Small intestine (tissue), 7 donors: ENCODE results near the gene SLC17A1. TPM values are rescaled to one million over a fixed set of nuclear protein-coding genes. Genes with fewer than 3 reads are reported as not detected.
"Not testable (repeated sequence)": the region's sequence is repeated elsewhere in the genome, so short reads cannot be mapped to it uniquely, and the experiment has no call there.

Experiments used
- DNase-seq, 2 donors: peaks; one replicate each; pipeline versions ENCODE4 v3.0.0 to v3.0.0-alpha.2; 2013
- FAIRE-seq: peaks from 2 replicates; lab custom pipeline; 2012; peaks lifted over from hg19 to GRCh38; lab: Jason Lieb, UNC
- H3K27ac ChIP-seq, 3 donors: one replicate each; pipeline ENCODE4 v1.5.1; 2013; ENCODE audit warnings: low read length in 2 of 3, mild to moderate bottlenecking in 2 of 3, control low read depth in 1 of 3, inconsistent platforms in 1 of 3, low read depth in 1 of 3, moderate library complexity in 1 of 3
- H3K27me3 ChIP-seq, 3 donors: one replicate each; pipeline ENCODE4 v1.6.1; 2013; ENCODE audit warnings: low read length in 3 of 3, inconsistent platforms in 1 of 3; ENCODE audit not compliant: control insufficient read depth in 3 of 3, insufficient read depth in 3 of 3
- H3K36me3 ChIP-seq, 3 donors: one replicate each; pipeline ENCODE4 v1.6.1; 2013; ENCODE audit warnings: low read length in 3 of 3, inconsistent platforms in 1 of 3, low read depth in 1 of 3, mild to moderate bottlenecking in 1 of 3, moderate library complexity in 1 of 3; ENCODE audit not compliant: control insufficient read depth in 3 of 3, insufficient read depth in 2 of 3
- H3K4me1 ChIP-seq, 3 donors: one replicate each; pipeline ENCODE4 v1.6.1; 2013; ENCODE audit warnings: low read length in 2 of 3, inconsistent platforms in 1 of 3, low read depth in 1 of 3, mild to moderate bottlenecking in 1 of 3, moderate library complexity in 1 of 3; ENCODE audit not compliant: control insufficient read depth in 3 of 3, insufficient read depth in 2 of 3
- H3K4me3 ChIP-seq, 3 donors: one replicate each; pipeline ENCODE4 v1.5.1; 2013; ENCODE audit warnings: low read length in 3 of 3, control low read depth in 1 of 3, inconsistent platforms in 1 of 3, low read depth in 1 of 3, mild to moderate bottlenecking in 1 of 3, moderate library complexity in 1 of 3
- H3K9me3 ChIP-seq, 2 donors: one replicate each; pipeline ENCODE4 v1.6.1; 2013; ENCODE audit warnings: low read depth in 1 of 2, low read length in 1 of 2; ENCODE audit not compliant: control insufficient read depth in 2 of 2, insufficient read depth in 1 of 2
- WGBS, 3 donors: extraction: QIAGEN DNeasy Blood & Tissue Kit; methylation state at CpG; one replicate each; pipeline ENCODE4 v1.1.7; 2013; 5-methylcytosine and 5-hydroxymethylcytosine counted together
- polyA plus RNA-seq, 4 donors: library from polyadenylated mRNA; stranded (reverse) in 3 of 4; unstranded in 1 of 4; fragments of 200-250 nt in 3 of 4; fragments of 120-200 nt in 1 of 4; gene quantifications; one replicate each; pipeline versions ENCODE4 v1.2.1 to v1.2.3, GENCODE V29; 2013
- donor health status: healthy with polysubstance abuse.
- donor health status: control.
- donor health status: control.
- donor health status: Bipolar disorder and iron deficiency.
- donor health status: healthy.

SLC17A1 gene
- polyA plus RNA-seq, 4 donors, result 0.07 TPM; not detected in 3

DNA sequence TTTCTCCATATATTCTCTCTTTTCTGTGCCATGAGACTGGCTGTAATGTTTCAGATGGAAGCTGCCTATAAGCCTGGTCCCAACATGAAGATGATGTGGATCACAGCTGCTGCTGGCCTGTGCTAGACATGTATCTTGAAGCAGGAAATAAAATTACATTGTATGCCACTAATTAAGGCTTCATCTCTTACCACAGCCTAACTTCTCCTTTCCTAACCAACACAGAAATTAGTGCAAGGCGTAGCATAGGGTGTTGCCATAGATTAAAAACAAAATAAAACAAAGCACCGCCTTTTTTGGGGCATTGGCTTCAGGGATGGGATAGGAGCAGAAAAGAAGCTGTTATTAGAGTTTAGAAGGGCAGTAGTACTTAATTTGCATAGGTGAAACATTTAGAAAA is 82.0 kb downstream of the SLC17A1 start:
- H3K4me1 ChIP-seq, result peaks cover 5 to 55% (median 16%) of the 10 kb centered on the region in 3 donors
- DNase-seq (no peak), FAIRE-seq (no peak)
- H3K4me3 ChIP-seq, result no peak overlapping the region
- H3K27me3 ChIP-seq, result no peaks in the 10 kb centered on the region
- peak overlapping the region in 2 of 3 donors; percentile 11 to 65 for H3K27ac ChIP-seq
- no peaks in the 10 kb centered on the region for H3K36me3 ChIP-seq
- H3K9me3 ChIP-seq, result no peaks in the 10 kb centered on the region
- 37 to 44% (median 43%) methylated on average over 2 of the region's 2 CpGs for WGBS, 3 donors

DNA sequence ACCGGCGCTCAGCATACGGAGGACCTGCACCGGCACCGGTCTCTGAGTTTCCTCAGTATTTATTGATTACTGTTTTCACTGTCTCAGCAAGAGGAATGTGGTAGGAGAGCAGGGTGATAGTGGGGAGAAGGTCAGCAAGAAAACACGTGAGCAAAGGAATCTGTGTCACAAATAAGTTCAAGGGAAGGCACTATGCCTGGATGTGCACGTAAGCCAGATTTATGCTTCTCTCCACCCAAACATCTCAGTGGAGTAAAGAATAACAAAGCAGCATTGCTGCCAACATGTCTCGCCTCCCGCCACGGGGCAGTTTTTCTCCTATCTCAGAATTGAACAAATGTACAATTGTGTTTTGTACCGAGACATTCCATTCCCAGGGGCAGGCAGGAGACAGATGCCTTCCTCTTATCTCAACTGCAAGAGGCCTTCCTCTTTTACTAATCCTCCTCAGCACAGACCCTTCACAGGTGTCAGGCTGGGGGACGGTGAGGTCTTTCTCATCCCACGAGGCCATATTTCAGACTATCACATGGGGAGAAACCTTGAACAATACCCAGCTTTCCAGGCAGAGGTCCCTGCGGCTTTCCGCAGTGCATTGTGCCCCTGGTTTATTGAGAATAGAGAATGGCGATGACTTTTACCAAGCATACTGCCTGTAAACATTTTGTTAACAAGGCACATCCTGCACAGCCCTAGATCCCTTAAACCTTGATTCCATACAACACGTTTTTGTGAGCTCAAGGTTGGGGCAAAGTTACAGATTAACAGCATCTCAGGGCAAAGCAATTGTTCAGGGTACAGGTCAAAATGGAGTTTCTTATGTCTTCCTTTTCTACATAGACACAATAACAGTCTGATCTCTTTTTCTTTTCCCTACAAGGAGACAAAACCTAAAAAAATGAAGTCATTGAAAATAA is 83.0 kb downstream of the SLC17A1 start:
- not testable (repeated sequence) for H3K4me3 ChIP-seq, DNase-seq, H3K9me3 ChIP-seq, FAIRE-seq, H3K27me3 ChIP-seq, H3K36me3 ChIP-seq
- peak overlapping the region in 1 of 3 donors; percentile 62 for H3K27ac ChIP-seq
- H3K4me1 ChIP-seq, result peaks cover 5 to 49% (median 15%) of the 10 kb centered on the region in 3 donors
- whole genome bisulfite sequencing, 3 donors, result 49 to 62% (median 54%) methylated on average over 17 of the region's 17 CpGs

DNA sequence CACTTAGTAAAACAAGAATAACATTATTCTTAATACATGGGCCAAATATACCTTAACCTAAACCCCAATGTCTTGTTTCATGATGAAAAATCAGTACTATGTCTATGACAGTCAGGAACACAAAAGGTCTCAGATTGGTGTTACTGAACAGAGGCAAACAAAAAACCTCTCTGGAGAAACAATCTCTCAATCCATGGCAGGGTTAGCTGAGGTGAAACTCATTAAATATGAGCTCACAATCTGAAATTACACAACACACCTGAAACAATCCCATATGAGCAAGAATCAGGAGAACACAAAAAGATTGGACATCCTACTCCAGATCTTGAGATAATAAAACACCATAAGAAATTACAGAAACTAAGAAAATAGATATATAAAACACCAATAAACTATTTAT is 83.8 kb downstream of the SLC17A1 start:
- no peak overlapping the region for H3K4me3 ChIP-seq
- peaks cover 5 to 48% (median 12%) of the 10 kb centered on the region in 3 donors for H3K4me1 ChIP-seq
- H3K27me3 ChIP-seq, result no peaks in the 10 kb centered on the region
- no peaks in the 10 kb centered on the region for H3K36me3 ChIP-seq
- FAIRE-seq (no peak), DNase-seq (no peak)
- no peak overlapping the region for H3K27ac ChIP-seq
- H3K9me3 ChIP-seq, result no peaks in the 10 kb centered on the region

DNA sequence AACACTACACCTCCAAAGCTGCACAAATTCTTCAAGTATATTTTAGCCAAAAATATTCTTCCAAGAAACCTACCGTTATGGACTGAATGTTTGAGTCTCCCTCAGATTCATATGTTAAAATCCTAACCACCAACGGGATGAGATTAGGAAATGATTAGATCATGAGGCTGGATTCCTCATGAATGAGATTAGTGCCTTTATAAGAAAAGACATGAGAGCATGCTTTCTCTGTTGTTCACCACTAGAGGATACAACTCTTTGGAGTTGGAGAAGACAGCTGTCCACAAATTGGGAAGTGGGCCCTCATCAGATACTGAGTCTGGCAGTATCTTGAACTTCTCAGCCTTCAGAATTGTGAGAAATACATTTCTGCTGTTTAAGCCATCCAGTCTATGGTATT is 84.4 kb downstream of the SLC17A1 start:
- H3K36me3 ChIP-seq, result no peaks in the 10 kb centered on the region
- FAIRE-seq (no peak), DNase-seq (no peak)
- H3K27ac ChIP-seq, result no peak overlapping the region
- H3K4me3 ChIP-seq, result no peak overlapping the region
- H3K27me3 ChIP-seq, result no peaks in the 10 kb centered on the region
- no peaks in the 10 kb centered on the region for H3K9me3 ChIP-seq
- peaks cover 5 to 47% (median 12%) of the 10 kb centered on the region in 3 donors for H3K4me1 ChIP-seq
- WGBS, 3 donors, result 46 to 76% (median 52%) methylated on average over 2 of the region's 2 CpGs

DNA sequence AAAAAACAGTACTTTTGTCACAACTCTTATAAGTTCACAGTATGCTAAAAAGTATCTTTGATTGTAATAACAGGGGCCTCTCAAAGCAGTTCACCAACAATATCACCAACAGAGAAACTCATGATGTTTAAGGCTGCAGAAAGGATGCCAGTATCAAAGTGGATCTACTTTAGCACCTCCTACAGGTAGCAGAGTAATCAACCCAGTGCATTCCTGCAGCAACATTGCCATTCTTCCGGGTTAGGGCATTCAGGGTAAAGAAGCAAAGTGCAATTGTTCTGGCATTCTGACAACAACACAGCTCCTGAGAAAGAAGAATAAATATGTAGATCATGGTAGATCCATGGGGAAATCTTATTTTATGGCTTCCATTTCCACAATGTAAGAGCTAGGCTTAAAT is 84.9 kb downstream of the SLC17A1 start:
- Histone ChIP-seq H3K4me1 (peaks cover 5 to 43% (median 9%) of the 10 kb centered on the region in 3 donors), H3K36me3 (no peaks in the 10 kb centered on the region), H3K27me3 (no peaks in the 10 kb centered on the region), H3K9me3 (no peaks in the 10 kb centered on the region), H3K4me3 (no peak overlapping the region), H3K27ac (no peak overlapping the region)
- 11 to 64% (median 44%) methylated on average over 1 of the region's 1 CpG for WGBS, 3 donors
- DNase-seq, result peak in 1 of 2 donors; percentile 91
- no peak for FAIRE-seq

DNA sequence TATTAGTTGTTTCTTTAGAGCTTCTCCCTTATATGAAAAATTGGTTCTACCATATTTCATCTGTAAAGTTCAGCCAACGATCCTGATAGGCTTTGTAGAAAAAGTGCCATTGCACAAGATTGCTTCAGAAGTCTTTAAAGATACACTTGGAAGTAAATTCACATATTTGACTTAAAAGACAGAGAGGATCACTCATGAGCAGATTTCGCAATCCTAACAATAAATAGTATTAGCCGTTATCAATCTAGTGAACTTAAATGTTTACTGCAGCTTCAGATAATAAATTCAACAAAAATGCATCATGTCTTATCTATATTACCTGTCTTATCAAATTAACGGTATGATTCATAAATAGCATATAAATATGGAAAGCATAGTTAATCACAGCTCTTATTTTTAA is 86.0 kb downstream of the SLC17A1 start:
- peak in 1 of 2 donors; percentile 50 for DNase-seq
- no peaks in the 10 kb centered on the region for H3K27me3 ChIP-seq
- 9 to 60% (median 37%) methylated on average over 4 of the region's 4 CpGs for WGBS, 3 donors
- no peaks in the 10 kb centered on the region for H3K9me3 ChIP-seq
- H3K4me3 ChIP-seq, result no peak overlapping the region
- no peak for FAIRE-seq
- H3K4me1 ChIP-seq, result peaks cover 3 to 35% (median 5%) of the 10 kb centered on the region in 3 donors
- no peaks in the 10 kb centered on the region for H3K36me3 ChIP-seq
- peak overlapping the region in 1 of 3 donors; percentile 4 for H3K27ac ChIP-seq

DNA sequence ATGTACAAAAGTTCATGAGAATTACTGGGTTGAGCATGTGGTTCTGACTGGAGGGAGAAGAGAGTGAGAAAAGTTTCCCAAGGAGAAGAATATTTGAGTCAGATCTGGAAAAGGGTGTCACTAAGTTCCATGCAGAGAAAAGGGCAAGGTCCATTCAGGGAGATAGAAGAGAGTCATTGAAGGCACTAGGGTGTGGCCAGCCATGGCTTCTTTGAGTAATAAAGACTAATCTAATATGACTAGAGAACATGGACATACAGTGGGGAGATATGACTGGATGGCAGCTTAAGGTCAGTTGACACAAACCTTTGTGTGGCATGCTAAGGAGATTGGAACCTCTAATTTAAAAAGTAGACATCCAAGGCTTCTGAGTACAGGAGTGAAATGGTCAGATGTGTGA is 88.0 kb downstream of the SLC17A1 start:
- FAIRE-seq, result no peak
- no peaks in the 10 kb centered on the region for H3K36me3 ChIP-seq
- peaks cover 0 to 20% (median 2%) of the 10 kb centered on the region in 3 donors for H3K4me1 ChIP-seq
- H3K4me3 ChIP-seq, result no peak overlapping the region
- DNase-seq, result peak; percentile 84
- H3K27me3 ChIP-seq, result no peaks in the 10 kb centered on the region
- no peaks in the 10 kb centered on the region for H3K9me3 ChIP-seq
- peak overlapping the region in 2 of 3 donors; percentile 14 to 75 for H3K27ac ChIP-seq

DNA sequence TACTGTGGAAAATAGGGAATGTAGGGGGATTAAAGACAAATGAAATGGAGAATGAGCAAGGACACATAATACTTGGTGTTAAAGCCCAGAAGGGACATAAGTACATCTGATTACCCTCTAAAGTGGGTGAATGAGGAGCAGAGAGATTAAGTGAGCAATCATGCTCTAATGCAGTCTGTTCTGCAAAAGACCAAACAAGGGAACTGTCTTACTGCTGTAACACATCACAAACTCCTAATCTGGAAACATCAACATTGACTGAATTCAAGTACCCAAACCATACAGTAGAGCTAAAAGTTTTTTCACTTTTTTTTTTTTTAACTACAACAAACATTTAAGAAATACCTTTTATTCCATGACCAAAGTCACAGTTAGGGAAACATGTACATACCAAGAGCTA is 96.6 kb downstream of the SLC17A1 start:
- no peaks in the 10 kb centered on the region for H3K4me1 ChIP-seq
- FAIRE-seq (peak; percentile 15), DNase-seq (no peak)
- no peak overlapping the region for H3K27ac ChIP-seq
- H3K4me3 ChIP-seq, result no peak overlapping the region
- H3K36me3 ChIP-seq, result no peaks in the 10 kb centered on the region
- peaks cover 0 to 10% of the 10 kb centered on the region in 2 donors for H3K9me3 ChIP-seq
- peaks cover 0 to 4% (median 0%) of the 10 kb centered on the region in 3 donors for H3K27me3 ChIP-seq
